Right lobe of liver (tissue), 4 donors: ENCODE measurements around the gene LDLRAD3.

ENCODE experiments used
- CTCF ChIP-seq, 4 donors: fragments of 200-600 bp in 3 of 4; fragments of 450-650 bp in 1 of 4; IDR thresholded peaks; one replicate each; pipeline versions ENCODE4 v1.5.1 to v1.8.0; 2016 to 2022; ENCODE audit warnings: antibody characterized with exemption in 4 of 4, mild to moderate bottlenecking in 2 of 4
- POLR2A ChIP-seq: fragments of 450-650 bp; IDR thresholded peaks from one replicate; pipeline ENCODE4 v1.6.1; 2017; ENCODE audit warnings: antibody characterized with exemption, mild to moderate bottlenecking
- donor health status: DM: no; HTN: no; CAD: no.
- donor health status: DM: no; HTN: no; CAD: no.
- donor health status: DM: no; HTN: yes; CAD: no.

DNA sequence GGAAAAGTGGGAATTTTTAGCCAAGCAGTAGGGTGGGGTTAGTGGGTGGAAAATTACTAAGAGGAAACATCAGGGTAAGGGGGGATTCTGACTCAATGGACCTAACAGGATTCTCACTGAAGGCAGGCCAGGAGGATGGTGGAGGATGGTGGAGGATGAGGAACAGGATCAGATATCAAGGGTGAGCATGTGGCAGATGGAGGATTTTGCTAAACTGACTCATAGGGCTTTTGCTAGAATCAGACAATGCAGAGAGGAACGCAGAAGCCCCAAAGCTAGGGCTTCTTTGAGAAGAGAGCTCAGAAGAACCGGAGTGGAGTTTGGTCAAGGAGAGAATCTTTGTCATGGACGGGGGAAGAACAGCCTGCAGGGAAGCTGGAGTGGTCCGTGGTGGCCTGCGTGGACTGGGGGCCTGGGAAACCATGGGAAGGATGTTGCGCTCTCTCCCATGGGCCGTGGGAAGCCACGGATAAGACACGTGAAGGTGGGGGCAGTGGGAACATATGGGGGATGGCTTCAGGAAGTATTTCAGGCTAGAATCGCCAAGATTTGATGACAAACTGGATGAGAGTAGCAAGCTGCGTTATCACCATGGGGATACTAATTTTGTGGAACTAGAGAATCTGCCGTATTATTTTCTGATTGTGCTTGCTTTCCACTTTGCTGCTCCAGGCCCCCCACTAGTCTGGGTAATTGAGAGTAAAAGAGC lies 165.2 kb downstream of the LDLRAD3 start:
- TF ChIP-seq CTCF (IDR thresholded peaks at IDR 0.05) (no peak), POLR2A (no peak)
